Stimulated activated CD4-positive, alpha-beta T cell treated with anti-CD3 and anti-CD28 coated beads, Interleukin-1b, Interleukin-23, amount 100 ng/mL, for 1 hour (primary cell): ENCODE measurements around the gene ZC3H6.
A peak's percentile ranks its signal among the peaks of the same experiment; 100 is the strongest.
"Not testable (repeated sequence)": the region's sequence is repeated elsewhere in the genome, so short reads cannot be mapped to it uniquely, and the experiment has no call there.

Experiments
- DNase-seq, 2 donors: peaks; one replicate each; pipeline ENCODE4 v3.0.0-alpha.2; 2020; ENCODE audit warnings: low read depth in 2 of 2

ZC3H6 gene

GRCh38 chr2:112275887-112276773 lies 733 bp downstream of the ZC3H6 start:
- DNase-seq, result peak; percentile 56 to 69

GRCh38 chr2:112276954-112277353 lies 1.6 kb downstream of the ZC3H6 start:
- DNase-seq, result no peak

- DNase-seq, result no peak
These were observed 2.3 kb downstream of the ZC3H6 start for GRCh38 chr2:112277596-112278220.

GRCh38 chr2:112282066-112282465 lies 6.7 kb downstream of the ZC3H6 start:
- not testable (repeated sequence) for DNase-seq

- not testable (repeated sequence) for DNase-seq
These were observed 8.1 kb downstream of the ZC3H6 start for GRCh38 chr2:112283535-112283934.

- no peak for DNase-seq
These were observed 14.7 kb downstream of the ZC3H6 start for GRCh38 chr2:112290088-112290487.

GRCh38 chr2:112290648-112291047 lies 15.3 kb downstream of the ZC3H6 start:
- DNase-seq, result no peak

- DNase-seq, result no peak
These were observed 18.4 kb downstream of the ZC3H6 start for GRCh38 chr2:112293636-112294401.

- no peak for DNase-seq
These were observed 20.1 kb downstream of the ZC3H6 start for GRCh38 chr2:112295407-112296078.

- DNase-seq, result no peak
These were observed 21.0 kb downstream of the ZC3H6 start for GRCh38 chr2:112296407-112296806.

- no peak for DNase-seq
These were observed 25.8 kb downstream of the ZC3H6 start for GRCh38 chr2:112301171-112301584.

GRCh38 chr2:112301973-112302372 lies 26.6 kb downstream of the ZC3H6 start:
- DNase-seq, result no peak

- no peak for DNase-seq
These were observed 29.0 kb downstream of the ZC3H6 start for GRCh38 chr2:112304298-112304941.

- DNase-seq, result no peak
These were observed 29.7 kb downstream of the ZC3H6 start for GRCh38 chr2:112305132-112305531.

- DNase-seq, result no peak
These were observed 35.5 kb downstream of the ZC3H6 start for GRCh38 chr2:112310906-112311305.

- no peak for DNase-seq
These were observed 36.5 kb downstream of the ZC3H6 start for GRCh38 chr2:112311932-112312331.

- no peak for DNase-seq
These were observed 37.4 kb downstream of the ZC3H6 start for GRCh38 chr2:112312821-112313220.

GRCh38 chr2:112314856-112315255 lies 39.5 kb downstream of the ZC3H6 start:
- DNase-seq, result no peak

GRCh38 chr2:112317303-112318158 lies 42.1 kb downstream of the ZC3H6 start:
- no peak for DNase-seq

- DNase-seq, result no peak
These were observed 43.1 kb downstream of the ZC3H6 start for GRCh38 chr2:112318515-112318914.
